Thyroid gland (tissue), 4 donors: ENCODE data around the gene MICU2. TPM values are rescaled to one million over a fixed set of nuclear protein-coding genes. Genes with fewer than 3 reads are reported as not detected.

Source experiments
- DNase-seq, 2 donors: peaks; one replicate each; pipeline ENCODE4 v3.0.0-alpha.2; 2019
- H3K27ac ChIP-seq, 3 donors: fragments of 200-600 bp; sonication (generic); 1 replicate in 2 of 3; 2 replicates in 1 of 3; pipeline ENCODE4 v1.5.1; 2016 to 2019; ENCODE audit warnings: mild to moderate bottlenecking in 1 of 3, moderate library complexity in 1 of 3
- H3K27me3 ChIP-seq: fragments of 200-600 bp; sonication (generic); one replicate; pipeline ENCODE4 v1.5.1; 2019
- H3K36me3 ChIP-seq, 2 donors: fragments of 200-600 bp; sonication (generic); one replicate each; pipeline ENCODE4 v1.5.1; 2016 to 2019
- H3K4me1 ChIP-seq, 2 donors: fragments of 200-600 bp; sonication (generic); one replicate each; pipeline ENCODE4 v1.5.1; 2017 to 2019
- H3K4me3 ChIP-seq, 3 donors: fragments of 200-600 bp; sonication (generic); replicated peaks in 1 of 3; 1 replicate in 2 of 3; 2 replicates in 1 of 3; pipeline ENCODE4 v1.5.1; 2016; ENCODE audit warnings: mild to moderate bottlenecking in 1 of 3
- H3K9me3 ChIP-seq: fragments of 200-600 bp; sonication (generic); one replicate; pipeline ENCODE4 v1.5.1; 2017
- POLR2A ChIP-seq, 2 donors: fragments of 450-650 bp; IDR thresholded peaks; one replicate each; pipeline ENCODE4 v1.6.1; 2017; ENCODE audit warnings: antibody characterized with exemption in 2 of 2, mild to moderate bottlenecking in 2 of 2, moderate library complexity in 1 of 2
- WGBS, 2 donors: methylation state at CpG; one replicate each; pipeline ENCODE4 v1.1.5; 2017; 5-methylcytosine and 5-hydroxymethylcytosine counted together
- intact Hi-C: fragments of 100-400 bp; cut with DNase I; formaldehyde crosslinking; loops from one replicate; pipeline ENCODE4 v1.15.1; 2023
- total RNA-seq, 4 donors: library from RNA; depleted of rRNA; stranded (reverse); fragments of >200 nt; gene quantifications; one replicate each; pipeline ENCODE4 v1.2.3, GENCODE V29; 2016
- TF ChIP-seq, protein P1 (sequence below), 6 experiments: fragments of 200-600 bp in 3 of 6; fragments of 450-650 bp in 3 of 6; sonication (generic) in 3 of 6; IDR thresholded peaks; one replicate each; pipeline ENCODE4 v1.5.1; 2016 to 2019; ENCODE audit warnings: antibody characterized with exemption in 6 of 6, mild to moderate bottlenecking in 2 of 6, inconsistent platforms in 1 of 6, moderate library complexity in 1 of 6

Gene MICU2
- total RNA-seq, 4 donors from 2014 or later, result 55.3 to 127 (median 92.9) TPM

DNA sequence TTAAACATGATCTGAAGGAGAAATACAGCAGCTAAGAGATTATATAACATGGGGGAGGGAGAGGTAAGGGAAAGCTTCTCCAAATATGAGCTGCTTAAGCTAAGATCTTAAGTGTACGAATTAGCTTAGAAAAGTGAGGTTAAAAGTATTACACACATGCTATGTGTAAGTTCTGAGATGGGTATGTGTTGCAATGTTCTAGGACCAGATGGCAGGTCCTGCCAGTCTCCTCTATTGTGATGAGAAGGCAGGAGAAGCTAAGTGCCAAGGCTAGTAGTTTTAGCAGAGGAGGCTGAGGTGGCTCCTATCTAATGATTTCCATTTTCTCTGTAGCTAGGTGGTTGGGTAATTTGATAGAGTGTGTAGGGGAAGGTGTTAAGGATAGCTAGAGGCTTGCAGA, 57.6 kb downstream of the MICU2 start:
- WGBS, 2 donors, result 82 to 89% methylated on average over 1 of the region's 1 CpG
- DNase-seq, result no peak
- intact Hi-C loops, result no loop called here

DNA sequence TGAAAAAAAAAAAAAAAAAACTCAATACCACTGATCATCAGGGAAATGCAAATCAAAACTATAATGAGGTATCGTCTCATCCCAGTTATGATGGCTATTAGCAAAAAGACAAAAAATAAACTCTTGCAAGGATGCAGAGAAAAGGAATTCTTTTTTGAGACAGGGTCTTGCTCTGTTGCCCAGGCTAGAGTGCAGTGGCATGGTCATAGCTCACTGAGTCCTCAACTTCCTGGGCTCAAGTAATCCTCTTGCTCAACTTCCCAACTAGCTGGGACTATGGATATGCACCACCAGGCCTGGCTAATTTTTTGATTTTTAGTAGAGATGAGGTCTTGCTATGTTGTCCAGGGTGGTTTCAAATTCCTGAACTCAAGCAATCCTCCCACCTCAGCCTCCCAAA, 59.5 kb downstream of the MICU2 start:
- WGBS, 2 donors, result 97 to 98% methylated on average over 1 of the region's 1 CpG
- intact Hi-C loops, result no loop called here
- TF ChIP-seq, protein P1, sequence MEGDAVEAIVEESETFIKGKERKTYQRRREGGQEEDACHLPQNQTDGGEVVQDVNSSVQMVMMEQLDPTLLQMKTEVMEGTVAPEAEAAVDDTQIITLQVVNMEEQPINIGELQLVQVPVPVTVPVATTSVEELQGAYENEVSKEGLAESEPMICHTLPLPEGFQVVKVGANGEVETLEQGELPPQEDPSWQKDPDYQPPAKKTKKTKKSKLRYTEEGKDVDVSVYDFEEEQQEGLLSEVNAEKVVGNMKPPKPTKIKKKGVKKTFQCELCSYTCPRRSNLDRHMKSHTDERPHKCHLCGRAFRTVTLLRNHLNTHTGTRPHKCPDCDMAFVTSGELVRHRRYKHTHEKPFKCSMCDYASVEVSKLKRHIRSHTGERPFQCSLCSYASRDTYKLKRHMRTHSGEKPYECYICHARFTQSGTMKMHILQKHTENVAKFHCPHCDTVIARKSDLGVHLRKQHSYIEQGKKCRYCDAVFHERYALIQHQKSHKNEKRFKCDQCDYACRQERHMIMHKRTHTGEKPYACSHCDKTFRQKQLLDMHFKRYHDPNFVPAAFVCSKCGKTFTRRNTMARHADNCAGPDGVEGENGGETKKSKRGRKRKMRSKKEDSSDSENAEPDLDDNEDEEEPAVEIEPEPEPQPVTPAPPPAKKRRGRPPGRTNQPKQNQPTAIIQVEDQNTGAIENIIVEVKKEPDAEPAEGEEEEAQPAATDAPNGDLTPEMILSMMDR (IDR thresholded peaks at IDR 0.05), result no peak
- no peaks in the 10 kb centered on the region for H3K27me3 ChIP-seq
- H3K4me1 ChIP-seq, result peaks cover 5 to 10% of the 10 kb centered on the region in 2 donors
- no peak for DNase-seq
- no peaks in the 10 kb centered on the region for H3K36me3 ChIP-seq
- no peak overlapping the region for H3K27ac ChIP-seq
- H3K4me3 ChIP-seq, result no peak overlapping the region
- no peaks in the 10 kb centered on the region for H3K9me3 ChIP-seq

More for the DNA sequence above, 57.6 kb downstream of the MICU2 start:
- H3K4me1 ChIP-seq, result peaks cover 5 to 10% of the 10 kb centered on the region in 2 donors
- no peak overlapping the region for H3K27ac ChIP-seq
- TF ChIP-seq POLR2A (IDR thresholded peaks at IDR 0.05), result no peak
- TF ChIP-seq, protein P1 (IDR thresholded peaks at IDR 0.05), result no peak
- H3K36me3 ChIP-seq, result no peaks in the 10 kb centered on the region
- H3K9me3 ChIP-seq, result no peaks in the 10 kb centered on the region
- no peaks in the 10 kb centered on the region for H3K27me3 ChIP-seq
- no peak overlapping the region for H3K4me3 ChIP-seq

DNA sequence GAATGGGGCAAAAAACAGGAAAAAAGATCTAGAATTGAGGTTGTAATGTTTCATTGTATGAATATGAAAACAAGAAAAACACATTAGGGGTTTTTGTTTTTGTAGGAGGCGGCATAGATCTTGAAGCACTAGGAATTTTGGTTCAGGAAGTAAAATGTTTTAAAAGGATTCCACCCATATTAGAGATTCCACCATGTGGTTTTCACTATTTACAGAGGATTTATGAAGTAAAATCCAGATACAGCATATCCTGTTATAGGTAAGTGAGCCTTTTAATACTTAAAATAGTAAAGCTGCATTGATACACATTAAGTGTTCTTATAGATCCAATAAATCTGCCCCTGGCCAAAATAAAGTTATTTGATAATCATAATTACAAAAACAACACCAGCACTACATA, 61.4 kb downstream of the MICU2 start:
- TF ChIP-seq POLR2A (IDR thresholded peaks at IDR 0.05), result no peak
- TF ChIP-seq, protein P1 (IDR thresholded peaks at IDR 0.05), result no peak
- Histone ChIP-seq H3K4me3 (no peak overlapping the region), H3K9me3 (no peaks in the 10 kb centered on the region), H3K27me3 (no peaks in the 10 kb centered on the region), H3K27ac (peak overlapping the region in 1 of 3 donors; percentile 13), H3K36me3 (peaks cover 0 to 2% of the 10 kb centered on the region in 2 donors), H3K4me1 (peaks cover 5 to 10% of the 10 kb centered on the region in 2 donors)
- WGBS, 2 donors, result 88 to 92% methylated on average over 1 of the region's 1 CpG
- no peak for DNase-seq
- intact Hi-C loops, result no loop called here

DNA sequence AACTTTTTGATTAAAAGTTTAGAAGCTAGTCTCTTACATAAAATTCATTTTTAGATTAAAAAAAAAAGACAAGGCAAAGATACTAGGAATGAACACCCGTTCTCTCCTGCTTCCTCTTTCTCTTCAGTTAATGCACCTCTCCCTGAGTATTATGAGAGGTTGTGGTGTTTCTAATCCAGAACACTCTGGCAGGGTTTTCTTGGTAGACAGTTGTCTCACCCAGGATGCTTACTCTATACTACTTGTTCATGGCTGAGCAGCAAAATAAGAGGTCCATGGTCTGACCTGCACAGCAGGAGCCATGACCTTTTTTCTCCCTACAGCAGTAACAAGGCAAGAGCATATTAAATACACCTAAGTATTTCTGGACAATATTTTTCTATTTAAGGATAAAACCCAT, 62.0 kb downstream of the MICU2 start:
- WGBS, 2 donors, result 50 to 63% methylated on average over 1 of the region's 1 CpG
- intact Hi-C loops, result no loop called here
- no peaks in the 10 kb centered on the region for H3K9me3 ChIP-seq
- no peak overlapping the region for H3K27ac ChIP-seq
- no peak for TF ChIP-seq POLR2A (IDR thresholded peaks at IDR 0.05)
- TF ChIP-seq, protein P1 (IDR thresholded peaks at IDR 0.05), result no peak
- H3K36me3 ChIP-seq, result peaks cover 0 to 2% of the 10 kb centered on the region in 2 donors
- peaks cover 5 to 10% of the 10 kb centered on the region in 2 donors for H3K4me1 ChIP-seq
- peak in 1 of 2 donors; percentile 6 for DNase-seq
- H3K27me3 ChIP-seq, result no peaks in the 10 kb centered on the region
- H3K4me3 ChIP-seq, result no peak overlapping the region

DNA sequence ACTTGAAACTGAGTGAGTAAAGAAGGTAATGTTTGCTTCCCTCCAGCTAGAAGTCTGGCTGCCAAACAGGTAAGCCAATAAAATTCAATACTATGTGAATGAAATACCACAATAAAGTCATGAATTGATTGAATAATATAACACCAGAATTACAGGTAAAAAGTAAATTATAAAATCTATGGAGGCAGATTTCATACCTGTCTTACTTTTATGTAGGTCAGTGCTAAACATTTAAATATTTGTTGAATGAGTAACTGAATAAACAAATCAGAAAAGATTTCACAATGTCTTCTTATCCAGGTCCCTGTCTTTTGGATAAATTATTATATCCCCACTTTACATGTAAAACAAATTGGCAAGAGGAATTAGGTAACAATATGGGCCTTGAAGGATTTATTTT, 62.7 kb downstream of the MICU2 start:
- Histone ChIP-seq H3K4me1 (peaks cover 5 to 10% of the 10 kb centered on the region in 2 donors), H3K27ac (no peak overlapping the region), H3K27me3 (no peaks in the 10 kb centered on the region), H3K36me3 (peaks cover 0 to 2% of the 10 kb centered on the region in 2 donors), H3K4me3 (no peak overlapping the region), H3K9me3 (no peaks in the 10 kb centered on the region)
- intact Hi-C loops, result no loop called here
- TF ChIP-seq POLR2A (IDR thresholded peaks at IDR 0.05), result no peak
- TF ChIP-seq, protein P1 (IDR thresholded peaks at IDR 0.05), result no peak
- no peak for DNase-seq
